Astrocyte of the hippocampus (primary cell): ENCODE data around the gene PTPRT.

Experiments
- DNase-seq: peaks from one replicate; pipeline ENCODE4 v3.0.0; 2011; ENCODE audit warnings: low read depth, low spot score

The PTPRT gene

GRCh38 chr20:43022568-43022967 is 167.1 kb downstream of the PTPRT start:
- DNase-seq = no peak

- no peak for DNase-seq
These were observed 167.6 kb downstream of the PTPRT start for GRCh38 chr20:43022081-43022480.

- no peak for DNase-seq
These were observed 172.3 kb downstream of the PTPRT start for GRCh38 chr20:43017241-43018030.

GRCh38 chr20:43016257-43016656 is 173.4 kb downstream of the PTPRT start:
- DNase-seq = no peak

- no peak for DNase-seq
These were observed 174.1 kb downstream of the PTPRT start for GRCh38 chr20:43015566-43015965.

- no peak for DNase-seq
These were observed 175.5 kb downstream of the PTPRT start for GRCh38 chr20:43014206-43014605.

- no peak for DNase-seq
These were observed 178.2 kb downstream of the PTPRT start for GRCh38 chr20:43011491-43011890.

- no peak for DNase-seq
These were observed 180.2 kb downstream of the PTPRT start for GRCh38 chr20:43009532-43009931.

GRCh38 chr20:43007525-43007924 is 182.2 kb downstream of the PTPRT start:
- no peak for DNase-seq

- no peak for DNase-seq
These were observed 182.9 kb downstream of the PTPRT start for GRCh38 chr20:43006651-43007375.

- no peak for DNase-seq
These were observed 186.3 kb downstream of the PTPRT start for GRCh38 chr20:43003318-43003944.

- DNase-seq = no peak
These were observed 193.6 kb downstream of the PTPRT start for GRCh38 chr20:42996141-42996540.

GRCh38 chr20:42988319-42988718 is 201.4 kb downstream of the PTPRT start:
- no peak for DNase-seq

- DNase-seq = no peak
These were observed 202.2 kb downstream of the PTPRT start for GRCh38 chr20:42987376-42988114.

- DNase-seq = no peak
These were observed 203.4 kb downstream of the PTPRT start for GRCh38 chr20:42986143-42986773.

GRCh38 chr20:42985628-42986027 is 204.1 kb downstream of the PTPRT start:
- DNase-seq = no peak

GRCh38 chr20:42982218-42982617 is 207.5 kb downstream of the PTPRT start:
- DNase-seq = no peak

- no peak for DNase-seq
These were observed 208.5 kb downstream of the PTPRT start for GRCh38 chr20:42981253-42981652.

GRCh38 chr20:42979720-42980119 is 210.0 kb downstream of the PTPRT start:
- no peak for DNase-seq

GRCh38 chr20:42978184-42978974 is 211.3 kb downstream of the PTPRT start:
- no peak for DNase-seq

- DNase-seq = no peak
These were observed 213.7 kb downstream of the PTPRT start for GRCh38 chr20:42975974-42976373.
